HG03175 (cell line): ENCODE measurements around the gene AK9.

Source experiments
- ATAC-seq: cut with Tn5 transposase; IDR thresholded peaks from one replicate; pipeline ENCODE4 v1.9.1; 2021; ENCODE audit warnings: mild to moderate bottlenecking, moderate library complexity; ENCODE audit not compliant: unreplicated experiment

Gene AK9

GRCh38 chr6:109460161-109460829, 230.7 kb downstream of the AK9 start:
- ATAC-seq, result no peak

DNA sequence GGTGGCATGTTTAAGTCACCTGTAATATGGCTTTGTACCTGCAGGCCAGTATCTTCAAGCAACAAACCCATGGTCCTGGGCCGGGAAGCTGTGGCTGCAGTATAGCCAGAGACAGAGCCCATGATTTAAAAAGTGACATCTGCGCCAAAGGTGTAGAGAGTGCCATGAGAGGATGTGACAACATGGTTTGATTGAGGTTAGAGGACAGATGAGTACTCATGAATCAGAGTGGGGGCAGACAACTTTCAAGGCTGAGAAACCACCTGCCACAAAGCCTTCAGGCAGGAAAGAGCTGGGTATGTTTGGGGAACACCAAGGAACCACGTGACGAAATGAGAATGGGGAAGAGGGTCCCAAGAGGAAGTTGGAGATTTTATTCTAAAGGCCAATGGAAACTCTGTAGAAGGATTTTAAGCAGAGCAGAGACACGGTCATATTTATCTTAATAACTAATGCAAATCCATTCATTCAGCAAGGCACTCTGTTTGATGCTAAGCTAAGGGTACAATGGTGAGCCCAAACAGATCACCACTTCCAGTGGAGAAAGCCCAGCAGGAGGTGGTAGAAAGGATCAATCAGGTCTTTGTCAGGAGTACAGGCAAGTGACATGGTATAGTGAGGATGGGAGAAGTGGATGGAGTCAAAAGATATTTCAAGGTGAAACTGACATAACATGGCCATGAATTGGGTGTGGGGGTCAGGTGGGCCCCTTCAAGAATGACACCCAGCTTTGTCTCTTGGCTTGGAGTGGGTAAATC, 232.0 kb downstream of the AK9 start:
- ATAC-seq, result peak; percentile 18

GRCh38 chr6:109457562-109457996, 233.4 kb downstream of the AK9 start:
- no peak for ATAC-seq

GRCh38 chr6:109456710-109457561, 234.1 kb downstream of the AK9 start:
- ATAC-seq, result no peak

DNA sequence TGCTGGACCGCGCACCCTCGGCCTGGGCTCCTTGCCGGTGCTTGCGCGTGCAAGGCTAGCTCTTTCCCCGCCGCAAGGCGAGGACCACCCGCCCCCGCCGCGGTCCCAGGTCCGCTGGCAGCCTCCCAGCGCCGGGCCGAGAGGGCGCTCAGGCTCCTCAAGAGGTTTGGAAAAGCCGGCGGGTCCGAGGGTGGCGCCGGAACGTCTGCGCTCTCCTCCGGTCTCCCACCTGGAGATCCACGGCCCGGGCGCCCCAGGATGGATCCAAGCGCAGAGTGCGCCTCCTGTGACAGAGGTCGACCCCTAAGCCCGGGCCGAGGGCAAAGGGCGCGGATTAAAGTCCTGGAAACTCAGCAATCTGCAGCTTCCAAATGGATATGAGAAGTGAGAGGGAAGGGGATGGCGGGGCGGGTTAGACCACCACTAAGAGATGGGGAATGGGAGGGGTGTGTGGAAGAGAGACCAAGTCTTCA, 234.9 kb downstream of the AK9 start:
- peak; percentile 1 for ATAC-seq

GRCh38 chr6:109455437-109456110, 235.4 kb downstream of the AK9 start, which contains the start of gene MICAL1:
MICAL1 (minus strand) TSS chr6:109455772; CDS start chr6:109454196, 1,576 bp downstream.
- ATAC-seq, result peak; percentile 65

DNA sequence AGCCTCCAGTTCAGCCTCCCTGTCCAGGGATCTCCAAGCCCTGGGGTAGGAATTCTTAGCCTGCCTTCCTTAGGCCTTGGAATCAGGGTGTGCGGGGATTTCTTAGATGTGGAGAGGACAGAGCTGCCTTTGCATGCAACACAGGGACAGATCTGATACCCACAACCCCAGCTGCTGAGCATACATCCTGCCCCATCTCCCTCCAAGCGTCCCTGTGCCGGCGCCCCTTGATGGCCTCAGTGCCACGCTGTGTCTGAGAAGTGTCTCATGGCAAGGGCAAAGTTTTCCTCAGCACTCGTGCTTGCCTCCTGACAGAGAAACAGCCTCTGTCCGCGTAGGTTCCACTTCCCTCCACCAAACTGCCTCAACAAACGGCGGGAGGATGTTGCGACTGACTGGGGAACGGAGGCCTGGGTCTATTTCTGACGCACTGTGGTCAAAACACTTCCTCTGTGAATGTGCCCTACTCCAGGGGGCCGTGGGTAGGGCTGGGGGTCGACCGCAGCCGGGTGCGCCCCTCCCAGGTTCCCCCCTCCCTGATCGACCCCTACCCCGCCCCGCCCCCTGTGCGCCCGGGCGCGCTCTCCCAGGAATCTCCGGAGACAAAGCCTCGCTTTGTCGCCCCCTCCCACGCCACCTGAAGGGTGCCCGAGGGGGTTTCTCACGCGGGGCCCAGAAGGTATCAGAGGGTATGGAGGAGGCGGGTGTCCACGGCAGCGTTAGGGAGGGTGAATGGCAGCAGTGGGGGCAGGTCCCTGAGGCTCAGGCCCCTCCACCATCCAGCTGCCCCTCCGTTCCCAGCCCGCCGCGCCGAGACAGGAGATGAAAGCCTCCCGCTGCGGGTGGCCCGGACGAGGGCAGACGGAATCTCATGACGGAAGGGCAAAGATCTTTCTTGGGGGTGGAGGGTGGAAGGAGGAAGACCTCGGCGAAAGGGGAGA, 236.2 kb downstream of the AK9 start:
- peak; percentile 36 for ATAC-seq

DNA sequence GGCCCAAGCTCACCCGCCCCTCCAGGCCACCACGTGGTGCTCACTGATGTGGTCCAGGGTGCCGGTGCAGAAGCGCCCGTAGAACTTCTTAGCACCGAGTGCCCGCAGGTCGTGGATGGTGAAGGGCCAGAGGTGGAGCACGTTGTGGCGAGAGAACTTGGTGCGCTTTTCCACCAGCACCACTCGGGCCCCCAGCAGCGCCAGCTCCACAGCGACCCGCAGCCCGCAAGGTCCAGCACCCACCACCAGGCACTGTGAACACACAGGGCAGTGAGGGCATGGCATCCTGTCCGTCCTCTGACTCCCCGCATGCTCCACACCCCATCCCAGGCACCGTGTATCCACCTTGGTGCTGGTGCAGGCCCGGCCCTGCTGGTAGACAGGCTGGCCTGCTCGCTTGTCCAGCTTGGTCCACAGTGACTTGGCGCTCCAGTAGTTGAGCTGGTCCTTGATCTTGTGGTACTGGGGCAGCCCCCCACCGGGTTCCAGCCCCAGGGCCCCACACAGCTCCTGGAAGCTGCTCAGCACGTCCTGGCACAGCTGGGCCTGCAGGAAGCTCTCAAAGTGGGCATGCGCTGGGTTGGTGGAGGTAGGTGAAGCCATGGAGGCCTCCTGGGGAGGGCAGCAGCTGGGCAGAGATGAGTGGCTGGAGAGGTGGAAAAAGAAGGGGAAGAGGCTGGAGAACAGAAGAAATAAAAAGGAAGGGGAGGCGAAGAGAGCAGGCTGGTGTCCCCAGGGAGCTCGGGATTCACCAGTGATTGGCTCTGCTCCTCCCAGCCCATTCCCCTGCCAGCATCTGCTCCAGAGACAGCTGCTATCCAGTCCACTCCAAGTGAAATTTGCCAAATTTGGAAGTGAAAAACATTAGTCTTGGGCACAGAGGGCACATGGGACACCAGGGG, 237.2 kb downstream of the AK9 start:
- ATAC-seq, result no peak

- ATAC-seq, result no peak
Measured at GRCh38 chr6:109453156-109453555, 237.8 kb downstream of the AK9 start.

- ATAC-seq, result no peak
Measured at GRCh38 chr6:109452181-109452580, 238.8 kb downstream of the AK9 start.

GRCh38 chr6:109451376-109451775, 239.6 kb downstream of the AK9 start:
- ATAC-seq, result no peak

GRCh38 chr6:109450801-109451200, 240.2 kb downstream of the AK9 start:
- no peak for ATAC-seq

DNA sequence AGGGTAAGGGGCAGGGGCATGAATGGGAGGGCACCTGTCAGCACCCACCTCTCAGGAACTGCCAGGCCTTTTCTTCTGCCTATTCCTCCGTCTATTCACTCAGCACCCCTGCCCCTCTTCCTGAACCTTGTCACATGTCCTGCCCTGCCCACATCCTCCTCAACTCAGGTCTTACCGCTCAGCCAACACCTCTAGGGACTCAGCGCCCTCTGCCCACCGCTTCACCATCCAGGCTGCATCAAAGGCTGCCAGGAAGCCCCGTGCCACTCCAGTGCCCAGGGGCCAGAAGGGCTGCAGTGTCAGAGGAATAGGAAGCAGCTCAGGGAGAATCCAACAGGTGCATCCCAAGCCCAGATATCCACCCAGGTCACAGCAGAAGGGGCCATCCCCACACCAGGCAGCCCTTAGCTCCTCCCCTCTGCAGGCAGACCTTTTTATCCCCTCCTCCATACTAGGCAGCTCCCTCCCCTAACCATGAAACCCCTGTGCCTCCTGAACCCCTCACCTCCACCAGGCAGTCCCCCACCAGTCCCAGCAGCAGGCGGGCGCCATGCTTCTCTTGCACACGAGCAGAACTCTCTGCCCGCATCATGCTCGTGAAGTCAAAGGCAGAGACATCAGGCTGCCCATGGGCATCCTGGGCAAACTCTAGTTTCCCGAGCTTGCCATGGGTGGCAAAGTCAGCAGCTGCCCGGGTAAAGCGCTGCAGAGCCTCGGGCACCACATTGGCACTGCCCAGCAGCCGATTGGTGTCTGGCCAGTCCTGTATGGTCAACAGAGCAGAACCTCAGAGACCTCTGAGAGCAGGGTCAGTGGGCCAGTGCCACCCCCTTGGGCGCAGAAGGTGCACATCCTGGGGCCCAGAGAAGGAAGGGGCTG, 241.0 kb downstream of the AK9 start:
- ATAC-seq, result no peak

GRCh38 chr6:109449064-109449794, 241.8 kb downstream of the AK9 start:
- no peak for ATAC-seq

DNA sequence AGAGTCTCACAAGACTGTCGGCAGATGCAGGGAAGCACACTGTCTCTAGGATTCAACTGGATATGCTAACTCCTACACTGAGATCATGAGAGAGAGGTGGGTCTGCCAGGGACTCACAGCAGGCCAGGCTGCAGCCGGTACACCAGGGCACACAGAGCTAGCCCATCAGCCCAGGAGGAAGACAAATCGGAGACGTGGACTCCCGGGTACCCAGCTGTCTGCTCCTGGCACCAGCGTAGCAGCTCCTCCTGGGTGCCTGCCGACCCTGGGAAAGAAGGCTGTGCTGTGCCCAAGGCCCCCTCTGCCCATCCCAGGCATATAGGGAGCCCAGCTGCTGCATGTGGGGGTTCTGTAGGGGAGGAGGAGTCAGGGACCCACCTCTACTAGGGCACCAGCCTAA, 242.4 kb downstream of the AK9 start:
- no peak for ATAC-seq

- no peak for ATAC-seq
Measured at GRCh38 chr6:109447878-109448555, 243.0 kb downstream of the AK9 start.
